CD14-positive monocyte (primary cell): ENCODE measurements around the gene COX10. TPM values are rescaled to one million over a fixed set of nuclear protein-coding genes. Genes with fewer than 3 reads are reported as not detected.

Experiments used
- DNase-seq, 3 donors: peaks; one replicate each; pipeline ENCODE4 v3.0.0-alpha.2; 2011 to 2022
- H2AFZ ChIP-seq: 2 replicates; pipeline ENCODE4 v1.6.0; 2012; ENCODE audit warnings: mild to moderate bottlenecking, low read depth, low read length, inconsistent platforms; ENCODE audit not compliant: insufficient read depth, poor library complexity, severe bottlenecking
- H3K27ac ChIP-seq, 2 donors: 1 replicate in 1 of 2; 2 replicates in 1 of 2; pipeline ENCODE4 v1.5.1; 2012 to 2013; ENCODE audit warnings: low read length in 2 of 2, control low read depth in 1 of 2, inconsistent platforms in 1 of 2, low read depth in 1 of 2, mild to moderate bottlenecking in 1 of 2
- H3K27me3 ChIP-seq, 2 donors: one replicate each; pipeline versions ENCODE4 v1.6.0 to v1.6.1; 2011 to 2013; ENCODE audit warnings: low read length in 2 of 2; ENCODE audit not compliant: control insufficient read depth in 2 of 2, insufficient read depth in 2 of 2
- H3K36me3 ChIP-seq, 2 donors: replicated peaks in 1 of 2; 1 replicate in 1 of 2; 2 replicates in 1 of 2; pipeline versions ENCODE4 v1.5.1 to v1.6.1; 2012 to 2013; ENCODE audit warnings: low read length in 2 of 2, control low read depth in 1 of 2, inconsistent platforms in 1 of 2, mild to moderate bottlenecking in 1 of 2; ENCODE audit not compliant: insufficient read depth in 2 of 2, control insufficient read depth in 1 of 2
- H3K4me1 ChIP-seq, 2 donors: 1 replicate in 1 of 2; 2 replicates in 1 of 2; pipeline versions ENCODE4 v1.5.1 to v1.6.1; 2012 to 2013; ENCODE audit warnings: low read length in 2 of 2, control low read depth in 1 of 2, inconsistent platforms in 1 of 2, mild to moderate bottlenecking in 1 of 2, moderate library complexity in 1 of 2; ENCODE audit not compliant: insufficient read depth in 2 of 2, control insufficient read depth in 1 of 2
- H3K4me2 ChIP-seq: replicated peaks from 2 replicates; pipeline ENCODE3; 2012; ENCODE audit warnings: low read length, moderate library complexity, mild to moderate bottlenecking; ENCODE audit not compliant: poor library complexity, severe bottlenecking; ENCODE audit errors: extremely low read depth
- H3K4me3 ChIP-seq, 3 experiments: fragments of 200-600 bp in 1 of 3; sonication (generic) in 1 of 3; replicated peaks in 1 of 3; 1 replicate in 2 of 3; 2 replicates in 1 of 3; pipeline ENCODE4 v1.5.1; 2011 to 2013; ENCODE audit warnings: low read length in 3 of 3, mild to moderate bottlenecking in 3 of 3, control low read depth in 2 of 3, low read depth in 2 of 3, inconsistent platforms in 1 of 3, moderate library complexity in 1 of 3
- H3K79me2 ChIP-seq: 2 replicates; pipeline ENCODE4 v1.6.0; 2012; ENCODE audit warnings: mild to moderate bottlenecking, control low read depth, inconsistent platforms, low read length, moderate library complexity; ENCODE audit not compliant: insufficient read depth
- H3K9ac ChIP-seq: 2 replicates; pipeline ENCODE4 v1.6.0; 2017; ENCODE audit warnings: low read length, mild to moderate bottlenecking; ENCODE audit not compliant: insufficient read depth, poor library complexity, severe bottlenecking
- H3K9me3 ChIP-seq, 2 donors: replicated peaks in 1 of 2; 1 replicate in 1 of 2; 2 replicates in 1 of 2; pipeline versions ENCODE4 v1.5.1 to v1.6.1; 2012 to 2013; ENCODE audit warnings: low read length in 2 of 2, control low read depth in 1 of 2; ENCODE audit not compliant: control insufficient read depth in 1 of 2, insufficient read depth in 1 of 2
- H4K20me1 ChIP-seq: 2 replicates; pipeline ENCODE4 v1.6.0; 2012; ENCODE audit warnings: mild to moderate bottlenecking, low read length, control low read depth, moderate library complexity; ENCODE audit not compliant: insufficient read depth
- H3K27ac Mint-ChIP-seq, 7 donors: one replicate each; pipeline ENCODE4 v1.8.0; 2020; ENCODE audit warnings: mild to moderate bottlenecking in 7 of 7, mixed read lengths in 7 of 7, moderate library complexity in 6 of 7, inconsistent platforms in 2 of 7
- H3K27me3 Mint-ChIP-seq, 3 donors: one replicate each; pipeline ENCODE4 v1.8.0; 2021 to 2022; ENCODE audit warnings: low read depth in 3 of 3, mild to moderate bottlenecking in 3 of 3, mixed read lengths in 3 of 3, moderate library complexity in 3 of 3, inconsistent platforms in 1 of 3
- H3K36me3 Mint-ChIP-seq, 2 donors: one replicate each; pipeline ENCODE4 v1.8.0; 2020; ENCODE audit warnings: mixed read lengths in 2 of 2, inconsistent platforms in 1 of 2, mild to moderate bottlenecking in 1 of 2
- H3K4me1 Mint-ChIP-seq: one replicate; pipeline ENCODE4 v1.8.0; 2020; ENCODE audit warnings: mild to moderate bottlenecking, mixed read lengths
- H3K4me3 Mint-ChIP-seq, 2 donors: one replicate each; pipeline ENCODE4 v1.8.0; 2020; ENCODE audit warnings: mild to moderate bottlenecking in 2 of 2, mixed read lengths in 2 of 2, moderate library complexity in 1 of 2
- H3K9me3 Mint-ChIP-seq, 7 donors: one replicate each; pipeline ENCODE4 v1.8.0; 2020 to 2022; ENCODE audit warnings: mixed read lengths in 7 of 7, mild to moderate bottlenecking in 6 of 7, moderate library complexity in 6 of 7, inconsistent platforms in 2 of 7
- CTCF ChIP-seq: fragments of 200-600 bp; IDR thresholded peaks from one replicate; pipeline ENCODE4 v1.8.0; 2022; ENCODE audit warnings: antibody characterized with exemption, mild to moderate bottlenecking
- WGBS: methylation state at CpG from one replicate; pipeline ENCODE4 v1.1.5; 2013; ENCODE audit warnings: missing lambda C conversion rate; ENCODE audit not compliant: insufficient coverage; 5-methylcytosine and 5-hydroxymethylcytosine counted together
- intact Hi-C, 2 donors: fragments of 100-400 bp; cut with micrococcal nuclease; formaldehyde crosslinking; loops; one replicate each; pipeline versions ENCODE4 v1.15.0 to v1.15.1; 2023
- polyA plus RNA-seq, 3 donors: library from polyadenylated mRNA; depleted of rRNA in 1 of 3; unstranded in 2 of 3; stranded (reverse) in 1 of 3; fragments of 300-500 nt in 2 of 3; fragments of >200 nt in 1 of 3; fragmentation: Illumina TruSeq in 2 of 3; gene quantifications; 1 replicate in 2 of 3; 2 replicates in 1 of 3; pipeline ENCODE4 v1.2.3, GENCODE V29; 2012 to 2021

The COX10 gene
- polyA plus RNA-seq, 3 donors = 8.2 to 15.2 (median 11.3) TPM

GRCh38 chr17:14113137-14113536, 43.8 kb downstream of the COX10 start:
- intact Hi-C loops = no loop called here
- no peak overlapping the region for H3K4me3 Mint-ChIP-seq
- Histone ChIP-seq H3K36me3 (peaks cover 0 to 9% of the 10 kb centered on the region in 2 donors), H3K27me3 (no peaks in the 10 kb centered on the region), H3K4me3 (no peak overlapping the region), H4K20me1 (no peaks in the 10 kb centered on the region), H3K4me1 (no peaks in the 10 kb centered on the region), H3K4me2 (no peak overlapping the region), H3K27ac (no peak overlapping the region), H2AFZ (no peak overlapping the region), H3K79me2 (no peaks in the 10 kb centered on the region), H3K9ac (no peak overlapping the region), H3K9me3 (no peaks in the 10 kb centered on the region)
- TF ChIP-seq CTCF = no peak
- H3K27me3 Mint-ChIP-seq = peaks cover 0 to 1% (median 0%) of the 10 kb centered on the region in 3 donors
- H3K9me3 Mint-ChIP-seq = peaks cover 0 to 4% (median 0%) of the 10 kb centered on the region in 7 donors
- H3K4me1 Mint-ChIP-seq = no peaks in the 10 kb centered on the region
- DNase-seq = no peak
- WGBS = no CpG with 5 or more reads among the region's 1 CpG
- H3K36me3 Mint-ChIP-seq = peaks cover 5 to 6% of the 10 kb centered on the region in 2 donors
- no peak overlapping the region for H3K27ac Mint-ChIP-seq

GRCh38 chr17:14116263-14117024, 47.1 kb downstream of the COX10 start:
- Histone ChIP-seq H3K9me3 (no peaks in the 10 kb centered on the region), H4K20me1 (no peaks in the 10 kb centered on the region), H3K4me3 (no peak overlapping the region), H2AFZ (no peak overlapping the region), H3K9ac (no peak overlapping the region), H3K4me2 (no peak overlapping the region), H3K27me3 (no peaks in the 10 kb centered on the region), H3K4me1 (no peaks in the 10 kb centered on the region), H3K27ac (no peak overlapping the region), H3K36me3 (peaks cover 0 to 5% of the 10 kb centered on the region in 2 donors), H3K79me2 (no peaks in the 10 kb centered on the region)
- TF ChIP-seq CTCF = no peak
- WGBS = 100% methylated on average over 3 of the region's 4 CpGs
- Mint-ChIP-seq H3K4me1 (no peaks in the 10 kb centered on the region), H3K27me3 (peaks cover 0 to 1% (median 0%) of the 10 kb centered on the region in 3 donors), H3K9me3 (peaks cover 0 to 4% (median 0%) of the 10 kb centered on the region in 7 donors), H3K27ac (peak overlapping the region in 1 of 7 donors; percentile 1), H3K4me3 (no peak overlapping the region), H3K36me3 (peaks cover 3 to 6% of the 10 kb centered on the region in 2 donors)
- intact Hi-C loops = no loop called here
- no peak for DNase-seq
